SK-N-SH treated with all-trans-retinoic acid at 6 μM for 48 hours (cell line): ENCODE data around the gene SELL.
"Not testable (repeated sequence)": the region's sequence is repeated elsewhere in the genome, so short reads cannot be mapped to it uniquely, and the experiment has no call there.

Experiments
- ATAC-seq: fragments of 200-7000 bp; cut with Tn5 transposase; 3 replicates; pipeline ENCODE4 v1.9.1; 2020; ENCODE audit warnings: mild to moderate bottlenecking, moderate library complexity
- ARNTL ChIP-seq: fragments of 450-650 bp; formaldehyde crosslinking; IDR thresholded peaks from 2 replicates; pipeline ENCODE4 v1.5.0; 2020; ENCODE audit warnings: low read depth, mild to moderate bottlenecking, moderate library complexity, borderline replicate concordance
- CREB5 ChIP-seq: fragments of 250-450 bp; sonication (Bioruptor Pico); IDR thresholded peaks from 2 replicates; pipeline ENCODE4 v1.5.1; 2020; ENCODE audit warnings: low read depth, mild to moderate bottlenecking, moderate library complexity
- CSDC2 ChIP-seq: fragments of 250-450 bp; sonication (Bioruptor Pico); IDR thresholded peaks from 2 replicates; pipeline ENCODE4 v1.5.0; 2020; ENCODE audit warnings: mild to moderate bottlenecking, moderate library complexity
- CSRNP3 ChIP-seq: fragments of 250-450 bp; sonication (Bioruptor Pico); IDR thresholded peaks from 2 replicates; pipeline ENCODE4 v1.5.1; 2021; ENCODE audit warnings: mild to moderate bottlenecking, moderate library complexity
- ESRRG ChIP-seq: fragments of 250-450 bp; sonication (Bioruptor Pico); IDR thresholded peaks from 2 replicates; pipeline ENCODE4 v1.6.1; 2021; ENCODE audit warnings: mild to moderate bottlenecking
- ISL1 ChIP-seq: fragments of 250-450 bp; sonication (Bioruptor Pico); IDR thresholded peaks from 2 replicates; pipeline ENCODE4 v2.1.2; 2022; ENCODE audit warnings: mild to moderate bottlenecking, moderate library complexity
- PATZ1 ChIP-seq: fragments of 250-450 bp; sonication (Bioruptor Pico); IDR thresholded peaks from 2 replicates; pipeline ENCODE4 v1.8.0; 2020; ENCODE audit warnings: mild to moderate bottlenecking, moderate library complexity, borderline replicate concordance
- POU6F1 ChIP-seq: fragments of 250-450 bp; sonication (Bioruptor Pico); IDR thresholded peaks from 2 replicates; pipeline ENCODE4 v1.8.0; 2021; ENCODE audit warnings: low read depth, mild to moderate bottlenecking, moderate library complexity, borderline replicate concordance
- RARB ChIP-seq: fragments of 250-450 bp; sonication (Bioruptor Pico); IDR thresholded peaks from 2 replicates; pipeline ENCODE4 v1.8.0; 2021; ENCODE audit warnings: mild to moderate bottlenecking, moderate library complexity
- SNAI2 ChIP-seq: fragments of 250-450 bp; sonication (Bioruptor Pico); IDR thresholded peaks from 2 replicates; pipeline ENCODE4 v1.5.0; 2020; ENCODE audit warnings: mild to moderate bottlenecking, moderate library complexity
- TCF4 ChIP-seq: fragments of 250-450 bp; sonication (Bioruptor Pico); IDR thresholded peaks from 2 replicates; pipeline ENCODE4 v1.8.0; 2021; ENCODE audit warnings: mild to moderate bottlenecking, moderate library complexity, borderline replicate concordance
- TOX ChIP-seq: fragments of 250-450 bp; sonication (Bioruptor Pico); IDR thresholded peaks from 2 replicates; pipeline ENCODE4 v1.8.0; 2021; ENCODE audit warnings: mild to moderate bottlenecking, moderate library complexity, borderline replicate concordance
- ZC3H10 ChIP-seq: fragments of 250-450 bp; sonication (Bioruptor Pico); IDR thresholded peaks from 2 replicates; pipeline ENCODE4 v1.5.1; 2021; ENCODE audit warnings: mild to moderate bottlenecking, moderate library complexity
- ZFP3 ChIP-seq: fragments of 250-450 bp; sonication (Bioruptor Pico); IDR thresholded peaks from 2 replicates; pipeline ENCODE4 v1.5.0; 2020; ENCODE audit warnings: mild to moderate bottlenecking, moderate library complexity
- ZFP30 ChIP-seq: fragments of 450-650 bp; formaldehyde crosslinking; IDR thresholded peaks from 2 replicates; pipeline ENCODE4 v1.5.0; 2022; ENCODE audit warnings: mild to moderate bottlenecking, moderate library complexity
- ZNF565 ChIP-seq: fragments of 450-650 bp; formaldehyde crosslinking; conservative IDR thresholded peaks from 2 replicates; pipeline ENCODE4 v1.5.0; 2020; ENCODE audit warnings: low read depth, mild to moderate bottlenecking, moderate library complexity
- ZNF8 ChIP-seq: fragments of 450-650 bp; formaldehyde crosslinking; IDR thresholded peaks from 2 replicates; pipeline ENCODE4 v1.5.0; 2020; ENCODE audit warnings: mild to moderate bottlenecking, moderate library complexity

The SELL gene

GRCh38 chr1:169723763-169724162 is 12.3 kb upstream of the SELL start:
- TF ChIP-seq ESRRG (CRISPR knock-in tag), result no peak
- no peak for TF ChIP-seq TOX (CRISPR knock-in tag)
- no peak for TF ChIP-seq ARNTL (CRISPR knock-in tag)
- no peak for TF ChIP-seq RARB (CRISPR knock-in tag)
- ATAC-seq, result no peak

GRCh38 chr1:169722779-169723178 is 11.4 kb upstream of the SELL start:
- TF ChIP-seq ZNF8 (no peak), RARB (CRISPR knock-in tag) (no peak), ISL1 (no peak)
- TF ChIP-seq, all 23 proteins: peak for 0
- peak; percentile 21; the same call in 1 of the 3 replicates for ATAC-seq

- not testable (repeated sequence) for ATAC-seq
These were observed 3.7 kb upstream of the SELL start for GRCh38 chr1:169715100-169715499.

GRCh38 chr1:169713090-169713489 is 1.7 kb upstream of the SELL start:
- ATAC-seq, result not testable (repeated sequence)

GRCh38 chr1:169712309-169712631 is 850 bp upstream of the SELL start:
- no peak for TF ChIP-seq CSRNP3 (CRISPR knock-in tag)
- TF ChIP-seq ISL1, result no peak
- TF ChIP-seq PATZ1 (CRISPR knock-in tag), result no peak
- no peak for TF ChIP-seq ZFP3 (CRISPR knock-in tag)
- no peak for TF ChIP-seq ZNF565 (CRISPR knock-in tag)
- TF ChIP-seq POU6F1, result no peak
- no peak for TF ChIP-seq ARNTL (CRISPR knock-in tag)
- TF ChIP-seq CSDC2 (CRISPR knock-in tag), result no peak
- no peak for TF ChIP-seq CREB5 (CRISPR knock-in tag)
- no peak for TF ChIP-seq ZFP30 (CRISPR knock-in tag)
- TF ChIP-seq, all 23 proteins: peak for 0
- ATAC-seq, result no peak

GRCh38 chr1:169708647-169709046 is 2.8 kb downstream of the SELL start:
- no peak for ATAC-seq
- TF ChIP-seq POU6F1 (no peak), CREB5 (CRISPR knock-in tag) (no peak), CSDC2 (CRISPR knock-in tag) (no peak), TCF4 (CRISPR knock-in tag) (no peak), ARNTL (CRISPR knock-in tag) (no peak), CSRNP3 (CRISPR knock-in tag) (no peak), PATZ1 (CRISPR knock-in tag) (no peak), ZC3H10 (CRISPR knock-in tag) (no peak), ZNF8 (no peak), RARB (CRISPR knock-in tag) (no peak), ISL1 (no peak), ZNF565 (CRISPR knock-in tag) (no peak), SNAI2 (CRISPR knock-in tag) (no peak)
- TF ChIP-seq, all 23 proteins: peak for 0
